Measurements from ENCODE around the gene L3MBTL4. TPM values are rescaled to one million over a fixed set of nuclear protein-coding genes. Genes with fewer than 3 reads are reported as not detected.

Gene L3MBTL4
- total RNA-seq, 1 experiment from 2014 or later: not detected

- Histone ChIP-seq H3K36me3 (ENCODE audit: insufficient read depth, low read length, poor library complexity, severe bottlenecking) (no peaks in the 10 kb centered on the region), H3K27me3 (replicated peaks; ENCODE audit: insufficient read depth, low read depth, low read length, poor library complexity) (no peaks in the 10 kb centered on the region), H3K4me1 (ENCODE audit: insufficient read depth, low read length, poor library complexity, severe bottlenecking) (no peaks in the 10 kb centered on the region), H3K4me3 (ENCODE audit: low read depth, low read length, poor library complexity, severe bottlenecking) (no peak overlapping the region), H3K27ac (ENCODE audit: low read depth, low read length, poor library complexity, severe bottlenecking) (no peak overlapping the region), H3K9me3 (ENCODE audit: low read depth, low read length, poor library complexity, severe bottlenecking) (no peaks in the 10 kb centered on the region)
- BruUV-seq (replicated peaks): no TSS peak
- ChIA-PET POLR2A (ENCODE audit: low non-redundant PET) (no interaction called here), CTCF (no interaction called here)
- no peak for DNase-seq (ENCODE audit: low spot score)
- intact Hi-C loops (cut with micrococcal nuclease; ENCODE audit: unreplicated experiment): no loop called here
- TF ChIP-seq EZH2 (IDR thresholded peaks at IDR 0.05; ENCODE audit: borderline replicate concordance, low read depth, low read length, poor library complexity, severe bottlenecking) (no peak), CTCF (conservative IDR thresholded peaks at IDR 0.05; ENCODE audit: low read depth, low read length) (no peak)
Measured at GRCh38 chr18:5909125-5909524, 505.6 kb downstream of the L3MBTL4 start.

Small RNA genes within 50 kb of the gene (microRNA-seq; reads per million reads assigned to microRNA genes)
- gene MIR4317: not detected
